K562 (cell line): ENCODE results near the gene CORO6. TPM values are rescaled to one million over a fixed set of nuclear protein-coding genes. Genes with fewer than 3 reads are reported as not detected.
A peak's percentile ranks its signal among the peaks of the same experiment; 100 is the strongest.

Experiments
- ATAC-seq: fragments of 200-7000 bp; cut with Tn5 transposase; 3 replicates; pipeline ENCODE4 v1.9.1; 2020; ENCODE audit warnings: moderate library complexity
- BruUV-seq: library from RNA; stranded (reverse); fragments of 400-500 nt; replicated peaks from 2 replicates; lab custom pipeline; 2021; lab: Mats Ljungman, UMichigan
- CTCF ChIA-PET: fragments of 300-600 bp; formaldehyde crosslinking; extraction: SDS; loops from one replicate; lab custom pipeline; 2021; ENCODE audit warnings: low intra/inter-chr PET ratio; lab: Yijun Ruan, JAX
- POLR2A ChIA-PET: fragments of 300-600, 350-650 bp; sonication (Branson Sonifier 250); formaldehyde crosslinking; extraction: SDS; loops from one replicate; lab custom pipeline; 2021; ENCODE audit warnings: antibody characterized with exemption, inconsistent platforms; lab: Yijun Ruan, JAX
- DNase-seq, 4 experiments: peaks; one replicate each; pipeline versions ENCODE4 v3.0.0 to v3.0.0-alpha.2; 2011 to 2018; ENCODE audit warnings: low spot score in 3 of 4, mixed read lengths in 3 of 4; ENCODE audit errors: extremely low read depth in 1 of 4
- FAIRE-seq: peaks from 2 replicates; lab custom pipeline; 2011; peaks lifted over from hg19 to GRCh38; lab: Jason Lieb, UNC
- H2AFZ ChIP-seq: 2 replicates; pipeline ENCODE4 v1.6.0; 2011; ENCODE audit warnings: low read depth, low read length, control low read depth, inconsistent platforms
- H3K27ac ChIP-seq: fragments of 200-600 bp; 3 replicates; pipeline ENCODE4 v1.8.0; 2011; ENCODE audit warnings: low read depth, mild to moderate bottlenecking, control low read depth, inconsistent platforms, low read length, moderate library complexity, mixed read lengths; ENCODE audit errors: extremely low read depth
- H3K27me3 ChIP-seq, 2 experiments: fragments of 300-600 bp in 1 of 2; 2 replicates in 1 of 2; 3 replicates in 1 of 2; pipeline versions ENCODE4 v1.6.0 to v1.8.0; 2011; ENCODE audit warnings: inconsistent platforms in 2 of 2, low read length in 2 of 2, mild to moderate bottlenecking in 1 of 2, mixed read lengths in 1 of 2, moderate library complexity in 1 of 2; ENCODE audit not compliant: control insufficient read depth in 2 of 2, insufficient read depth in 2 of 2
- H3K36me3 ChIP-seq: fragments of 300-600 bp; 3 replicates; pipeline ENCODE4 v1.8.0; 2011; ENCODE audit warnings: mild to moderate bottlenecking, low read length, inconsistent platforms; ENCODE audit not compliant: control insufficient read depth, insufficient read depth
- H3K4me1 ChIP-seq, 2 experiments: fragments of 200-600 bp in 1 of 2; replicated peaks in 1 of 2; 2 replicates in 1 of 2; 3 replicates in 1 of 2; pipeline versions ENCODE4 v1.5.1 to v1.8.0; 2011; ENCODE audit warnings: inconsistent platforms in 2 of 2, low read length in 2 of 2, mild to moderate bottlenecking in 1 of 2, mixed read lengths in 1 of 2, moderate library complexity in 1 of 2; ENCODE audit not compliant: control insufficient read depth in 2 of 2, insufficient read depth in 2 of 2
- H3K4me2 ChIP-seq: 2 replicates; pipeline ENCODE4 v1.6.1; 2011; ENCODE audit warnings: low read length, control low read depth, inconsistent platforms, mixed read lengths; ENCODE audit not compliant: insufficient read depth
- H3K4me3 ChIP-seq: fragments of 200-600 bp; sonication (generic), shearing (Covaris generic); 2 replicates; pipeline ENCODE4 v1.5.1; 2016; ENCODE audit warnings: control low read depth, inconsistent platforms
- H3K79me2 ChIP-seq: fragments of 200-600 bp; 3 replicates; pipeline ENCODE4 v1.8.0; 2011; ENCODE audit warnings: low read length, inconsistent platforms; ENCODE audit not compliant: control insufficient read depth, insufficient read depth
- H3K9ac ChIP-seq, 2 experiments: 2 replicates each; pipeline versions ENCODE4 v1.6.0 to v1.6.1; 2011; ENCODE audit warnings: low read depth in 2 of 2, low read length in 2 of 2, control low read depth in 1 of 2, inconsistent platforms in 1 of 2, mild to moderate bottlenecking in 1 of 2, mixed read lengths in 1 of 2; ENCODE audit not compliant: insufficient read depth in 1 of 2
- H3K9me1 ChIP-seq: one replicate; pipeline ENCODE4 v1.6.0; 2011; ENCODE audit warnings: inconsistent platforms, mild to moderate bottlenecking, low read length, moderate library complexity; ENCODE audit not compliant: control insufficient read depth, insufficient read depth
- H3K9me3 ChIP-seq: replicated peaks from 2 replicates; pipeline ENCODE4 v1.5.1; 2011; ENCODE audit warnings: low read depth, low read length, inconsistent platforms; ENCODE audit not compliant: control insufficient read depth, insufficient read depth
- H4K20me1 ChIP-seq: replicated peaks from 2 replicates; pipeline ENCODE4 v1.6.1; 2011; ENCODE audit warnings: low read length, inconsistent platforms, mixed read lengths; ENCODE audit not compliant: control insufficient read depth, insufficient read depth
- ADNP ChIP-seq: fragments of 200-800 bp; sonication (Bioruptor generic); IDR thresholded peaks from 2 replicates; pipeline ENCODE4 v1.6.1; 2016; ENCODE audit warnings: missing genetic modification characterization, missing compliant biosample characterization
- CBX5 ChIP-seq: IDR thresholded peaks from 2 replicates; pipeline ENCODE4 v1.6.1; 2014; ENCODE audit warnings: low read depth, borderline replicate concordance
- CSDE1 ChIP-seq, 2 experiments: fragments of 450-650 bp; IDR thresholded peaks; 2 replicates each; pipeline ENCODE4 v1.6.1; 2016; ENCODE audit warnings: mild to moderate bottlenecking in 1 of 2
- ESRRA ChIP-seq: fragments of 450-650 bp; IDR thresholded peaks from 2 replicates; pipeline ENCODE4 v1.6.1; 2014; ENCODE audit warnings: low read depth, mild to moderate bottlenecking, moderate library complexity, borderline replicate concordance
- KDM5B ChIP-seq: fragments of 200-600 bp; sonication (generic); IDR thresholded peaks from 2 replicates; pipeline ENCODE4 v1.6.1; 2012; ENCODE audit warnings: low read depth, mild to moderate bottlenecking, moderate library complexity, low read length, control low read depth, inconsistent platforms; ENCODE audit not compliant: insufficient replicate concordance
- MAZ ChIP-seq, 2 experiments: fragments of 450-650 bp in 1 of 2; sonication (generic) in 1 of 2; formaldehyde crosslinking; IDR thresholded peaks in 1 of 2; conservative IDR thresholded peaks in 1 of 2; 2 replicates each; pipeline versions ENCODE4 v1.4.0 to v1.5.0; 2020; ENCODE audit warnings: mild to moderate bottlenecking in 1 of 2, missing genetic modification reagents in 1 of 2
- PRMT5 ChIP-seq: sonication (generic); formaldehyde crosslinking; IDR thresholded peaks from 2 replicates; pipeline ENCODE4 v1.5.0; 2020; ENCODE audit warnings: missing genetic modification reagents
- RBM14 ChIP-seq: fragments of 200-400 bp; formaldehyde crosslinking; IDR thresholded peaks from 2 replicates; pipeline ENCODE4 v1.6.1; 2018; ENCODE audit warnings: low read depth, mild to moderate bottlenecking, low read length, moderate library complexity, borderline replicate concordance; ENCODE audit not compliant: insufficient read depth
- SLC30A9 ChIP-seq: fragments of 250-450 bp; sonication (Bioruptor Pico); IDR thresholded peaks from 2 replicates; pipeline ENCODE4 v1.8.0; 2022; ENCODE audit warnings: mild to moderate bottlenecking, moderate library complexity
- SMAD3 ChIP-seq: fragments of 450-650 bp; formaldehyde crosslinking; conservative IDR thresholded peaks from 2 replicates; pipeline ENCODE4 v1.4.0; 2020; ENCODE audit warnings: mild to moderate bottlenecking
- TCF7 ChIP-seq: sonication (generic); IDR thresholded peaks from 2 replicates; pipeline ENCODE4 v1.6.1; 2016; ENCODE audit warnings: antibody characterized with exemption, borderline replicate concordance
- TEAD2 ChIP-seq: fragments of 450-650 bp; IDR thresholded peaks from 2 replicates; pipeline ENCODE4 v1.6.1; 2016; ENCODE audit warnings: missing genetic modification characterization, control low read depth, missing compliant biosample characterization
- WGBS: fragments of 100-300 bp; shearing (Covaris generic); methylation state at CpG from one replicate; pipeline ENCODE4 v1.1.6; 2016; ENCODE audit warnings: low coverage, mixed read lengths; ENCODE audit not compliant: insufficient coverage; ENCODE audit errors: missing lambda C conversion rate; 5-methylcytosine and 5-hydroxymethylcytosine counted together
- in situ Hi-C: fragments of 300-500 bp; cut with MboI; formaldehyde crosslinking; loops from 4 replicates; pipeline ENCODE4 v1.15.0; 2018; ENCODE audit warnings: inconsistent platforms, mixed read lengths
- intact Hi-C: fragments of 100-400 bp; cut with micrococcal nuclease; formaldehyde crosslinking; loops from 2 replicates; pipeline ENCODE4 v1.14.2; 2022
- polyA plus RNA-seq, 8 experiments: library from polyadenylated mRNA; depleted of rRNA in 4 of 8; stranded (reverse) in 5 of 8; unstranded in 3 of 8; fragments of >200 nt; fragmentation: Nextera tagmentation in 2 of 8; fragmentation: Illumina TruSeq in 1 of 8; extraction: Ambion mirVana in 2 of 8; extraction: Trizol in 1 of 8; gene quantifications; 2 replicates each; pipeline versions ENCODE4 v1.2.1 to v1.2.3, GENCODE V29; 2011 to 2014; ENCODE audit warnings: inconsistent platforms in 1 of 8, missing spikeins in 1 of 8
- total RNA-seq, 7 experiments: library from RNA; depleted of rRNA in 6 of 7; stranded (reverse); fragments of >200 nt in 6 of 7; fragmentation: Illumina TruSeq in 2 of 7; extraction: Trizol in 2 of 7; gene quantifications; 2 replicates each; pipeline versions ENCODE4 v1.2.1 to v1.2.3, GENCODE V29; 2011 to 2021; ENCODE audit warnings: low replicate concordance in 1 of 7

CORO6 gene
- total and polyA plus RNA-seq, 9 of the 15 experiments (the other 6 are each of a cell fraction or from before 2014, with no cell fraction given), result 0.04 to 11.9 (median 2.4) TPM

DNA sequence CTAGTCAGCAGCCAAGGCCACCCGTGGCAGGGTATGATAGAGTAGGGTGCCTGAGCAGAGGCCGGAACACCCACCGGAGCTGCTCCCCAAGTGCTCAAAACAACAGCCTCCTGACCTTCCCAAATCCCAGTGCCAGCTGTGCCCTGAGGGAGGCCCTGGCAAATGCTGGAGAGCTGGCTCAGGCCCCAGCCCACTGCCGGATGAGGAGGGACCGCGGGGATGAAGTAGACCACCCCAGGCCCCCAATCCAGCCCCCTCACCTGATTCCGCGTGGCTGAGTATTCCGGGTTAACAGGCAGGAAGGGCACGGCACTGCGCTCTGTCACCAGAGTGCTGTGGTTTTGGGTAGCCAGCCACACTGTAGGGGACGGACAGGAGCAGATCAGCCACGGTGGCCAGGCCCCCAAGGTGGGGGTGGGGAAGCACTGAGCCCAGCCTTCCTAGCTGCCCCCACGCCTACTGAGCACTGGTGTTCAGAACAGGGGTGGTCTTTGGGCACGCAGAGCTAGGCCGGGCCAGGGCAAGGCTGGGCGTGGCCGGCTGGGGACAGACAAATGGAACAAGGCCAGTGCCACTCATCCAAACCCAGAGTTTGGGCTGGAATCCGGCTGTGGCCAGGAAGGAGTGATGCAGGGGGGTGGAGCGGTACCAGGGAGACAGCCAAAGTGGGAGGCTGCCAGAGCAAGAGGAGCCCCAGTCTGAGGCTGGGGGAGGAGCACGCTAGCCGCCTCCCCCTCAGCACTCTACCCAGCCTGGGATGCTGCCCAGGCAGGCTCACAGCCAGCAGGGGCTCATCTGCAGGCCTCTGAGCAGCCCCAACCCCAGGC is 45.1 kb downstream of the CORO6 start:
- POLR2A ChIA-PET, result interaction anchor here (1.0 to 3.6 kb wide), 2 partner anchors 9 to 17 kb away, joined by 5 to 25 read pairs; no protein-coding TSS in a partner anchor
- Histone ChIP-seq H3K36me3 (peaks cover 72% of the 10 kb centered on the region; the same call in 2 of the 3 replicates), H3K27me3 (no peaks in the 10 kb centered on the region), H3K9me3 (no peaks in the 10 kb centered on the region), H3K4me3 (no peak overlapping the region), H3K4me1 (peaks cover 0 to 53% of the 10 kb centered on the region in 2 experiments; a peak in 2 of 5 replicates), H3K4me2 (no peak overlapping the region), H4K20me1 (no peaks in the 10 kb centered on the region), H3K9me1 (no peaks in the 10 kb centered on the region), H3K9ac (peak overlapping the region in 1 of 2 experiments; percentile 40; a peak in 1 of 4 replicates), H3K27ac (no peak overlapping the region), H2AFZ (no peak overlapping the region), H3K79me2 (no peaks in the 10 kb centered on the region)
- no peak for FAIRE-seq
- no peak for ATAC-seq
- 88% methylated on average over 18 of the region's 22 CpGs for WGBS
- in situ Hi-C loops, result no loop called here
- DNase-seq, result no peak
- intact Hi-C loops, result no loop called here
- TF ChIP-seq ADNP (tag), result no peak
- TF ChIP-seq MAZ (CRISPR knock-in tag; conservative IDR thresholded peaks at IDR 0.05 in 1 of 2, IDR thresholded peaks at IDR 0.05 in 1 of 2), result no peak
- no peak for TF ChIP-seq KDM5B
- no peak for TF ChIP-seq CSDE1 (IDR thresholded peaks at IDR 0.05)
- TF ChIP-seq TEAD2 (tag), result no peak
- no peak for TF ChIP-seq PRMT5 (CRISPR knock-in tag)
- no peak for TF ChIP-seq CBX5
- TF ChIP-seq RBM14, result no peak
- TF ChIP-seq ESRRA, result no peak
- no peak for TF ChIP-seq TCF7
- TF ChIP-seq SMAD3, result no peak
- TF ChIP-seq SLC30A9 (CRISPR knock-in tag), result no peak
- CTCF ChIA-PET, result no interaction called here
- no TSS peak for BruUV-seq
